Mucosa of stomach (tissue), 1 donor: Measurements from ENCODE around the gene CD2BP2.
"Not testable (repeated sequence)": the region's sequence is repeated elsewhere in the genome, so short reads cannot be mapped to it uniquely, and the experiment has no call there.

ENCODE experiments used
- H3K27me3 ChIP-seq: one replicate; pipeline ENCODE4 v1.7.0; 2013; ENCODE audit warnings: mild to moderate bottlenecking, low read length; ENCODE audit not compliant: control insufficient read depth, insufficient read depth
- H3K36me3 ChIP-seq: one replicate; pipeline ENCODE4 v1.7.0; 2013; ENCODE audit warnings: low read length; ENCODE audit not compliant: control insufficient read depth, insufficient read depth
- H3K4me1 ChIP-seq: one replicate; pipeline ENCODE4 v1.7.0; 2013; ENCODE audit warnings: mild to moderate bottlenecking, low read length; ENCODE audit not compliant: control insufficient read depth, insufficient read depth
- H3K4me3 ChIP-seq: one replicate; pipeline ENCODE4 v1.7.0; 2013; ENCODE audit warnings: low read length
- H3K9ac ChIP-seq: one replicate; pipeline ENCODE4 v1.7.0; 2013; ENCODE audit warnings: mild to moderate bottlenecking, low read length, moderate library complexity
- H3K9me3 ChIP-seq: one replicate; pipeline ENCODE4 v1.7.0; 2013; ENCODE audit warnings: mild to moderate bottlenecking, low read length, moderate library complexity; ENCODE audit not compliant: control insufficient read depth
- donor health status: Pancreatic carcinoma.

The CD2BP2 gene

DNA sequence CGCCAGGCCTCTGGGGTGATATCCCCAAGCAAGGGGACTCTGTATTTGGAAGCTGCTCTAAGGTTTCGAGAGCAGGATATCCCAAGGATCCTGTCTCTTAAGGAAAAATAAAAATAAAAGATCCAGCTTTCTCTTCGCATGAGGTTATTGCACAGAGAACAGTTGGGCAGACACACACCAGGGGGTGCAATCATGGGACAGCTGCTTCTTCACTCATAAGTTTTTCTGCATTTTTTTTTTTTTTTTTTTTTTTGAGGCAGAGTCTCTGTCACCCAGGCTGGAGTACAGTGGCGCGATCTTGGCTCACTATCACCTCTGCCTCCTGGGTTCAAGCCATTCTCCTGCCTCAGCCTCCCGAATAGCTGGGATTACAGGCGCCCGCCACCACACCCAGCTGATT lies 13.1 kb downstream of the CD2BP2 start:
- not testable (repeated sequence) for H3K27me3 ChIP-seq, H3K9ac ChIP-seq, H3K4me3 ChIP-seq, H3K9me3 ChIP-seq, H3K4me1 ChIP-seq, H3K36me3 ChIP-seq

DNA sequence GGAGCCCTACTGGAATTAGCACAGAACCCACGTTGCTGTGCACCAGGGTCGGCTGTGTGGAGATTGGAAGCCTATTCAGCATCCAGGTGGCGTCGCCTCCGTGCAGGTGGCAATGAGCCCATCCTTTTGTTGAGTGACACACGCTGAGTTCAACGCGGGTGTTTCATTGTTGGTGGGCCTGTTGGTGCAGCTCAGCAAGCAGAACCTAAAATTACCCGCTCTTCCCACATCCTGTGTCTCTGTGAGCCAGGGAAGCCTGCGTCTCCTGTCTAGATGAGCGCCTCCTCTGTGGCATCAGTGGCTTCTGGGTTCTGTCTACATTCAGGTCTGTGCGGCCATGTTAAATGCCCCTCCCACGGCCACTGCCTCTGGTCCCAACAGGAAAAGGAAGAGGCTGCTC lies 14.5 kb downstream of the CD2BP2 start:
- no peak overlapping the region for H3K4me3 ChIP-seq
- H3K9ac ChIP-seq, result no peak overlapping the region
- no peaks in the 10 kb centered on the region for H3K36me3 ChIP-seq
- no peaks in the 10 kb centered on the region for H3K27me3 ChIP-seq
- H3K4me1 ChIP-seq, result peaks cover 7% of the 10 kb centered on the region
- H3K9me3 ChIP-seq, result no peaks in the 10 kb centered on the region

DNA sequence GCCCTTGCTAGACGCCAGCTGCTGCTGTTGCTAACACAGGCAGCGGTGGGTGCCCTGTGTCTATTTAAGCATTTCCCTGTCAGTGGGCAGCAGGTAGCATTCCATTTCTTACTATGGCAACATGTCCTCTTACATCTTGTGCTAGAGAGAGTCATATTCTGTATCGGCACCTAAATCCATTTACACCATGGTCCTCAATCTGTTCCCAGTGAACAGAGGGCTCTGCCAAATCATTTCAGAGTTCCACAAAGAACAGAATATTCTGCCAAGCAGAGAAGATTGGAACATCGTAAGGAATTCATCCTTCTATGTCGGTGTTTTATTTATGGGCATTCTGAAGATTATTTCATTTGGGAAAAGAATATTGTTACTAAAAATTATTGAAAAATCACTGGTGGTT lies 16.4 kb downstream of the CD2BP2 start:
- H3K4me1 ChIP-seq, H3K4me3 ChIP-seq, H3K36me3 ChIP-seq, H3K27me3 ChIP-seq, H3K9me3 ChIP-seq, H3K9ac ChIP-seq: not testable (repeated sequence)

DNA sequence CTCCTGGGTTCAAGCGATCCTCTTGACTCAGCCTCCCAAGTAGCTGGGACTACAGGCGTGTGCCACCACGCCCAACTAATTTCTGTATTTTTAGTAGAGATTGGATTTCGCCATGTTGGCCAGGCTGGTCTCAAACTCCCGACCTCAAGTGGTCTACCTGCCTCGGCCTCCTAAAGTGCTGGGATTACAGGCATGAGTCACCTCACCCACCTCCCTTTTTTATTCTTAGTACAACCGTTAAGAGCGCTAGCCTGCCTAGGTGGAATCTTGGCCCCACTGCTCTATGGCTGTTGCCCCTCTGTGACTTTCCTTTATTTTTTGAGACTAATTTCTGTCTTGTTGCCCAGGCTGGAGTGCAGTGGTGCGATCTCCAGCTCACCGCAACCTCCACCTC lies 17.1 kb downstream of the CD2BP2 start:
- not testable (repeated sequence) for H3K36me3 ChIP-seq, H3K9ac ChIP-seq, H3K9me3 ChIP-seq, H3K4me1 ChIP-seq, H3K27me3 ChIP-seq, H3K4me3 ChIP-seq

DNA sequence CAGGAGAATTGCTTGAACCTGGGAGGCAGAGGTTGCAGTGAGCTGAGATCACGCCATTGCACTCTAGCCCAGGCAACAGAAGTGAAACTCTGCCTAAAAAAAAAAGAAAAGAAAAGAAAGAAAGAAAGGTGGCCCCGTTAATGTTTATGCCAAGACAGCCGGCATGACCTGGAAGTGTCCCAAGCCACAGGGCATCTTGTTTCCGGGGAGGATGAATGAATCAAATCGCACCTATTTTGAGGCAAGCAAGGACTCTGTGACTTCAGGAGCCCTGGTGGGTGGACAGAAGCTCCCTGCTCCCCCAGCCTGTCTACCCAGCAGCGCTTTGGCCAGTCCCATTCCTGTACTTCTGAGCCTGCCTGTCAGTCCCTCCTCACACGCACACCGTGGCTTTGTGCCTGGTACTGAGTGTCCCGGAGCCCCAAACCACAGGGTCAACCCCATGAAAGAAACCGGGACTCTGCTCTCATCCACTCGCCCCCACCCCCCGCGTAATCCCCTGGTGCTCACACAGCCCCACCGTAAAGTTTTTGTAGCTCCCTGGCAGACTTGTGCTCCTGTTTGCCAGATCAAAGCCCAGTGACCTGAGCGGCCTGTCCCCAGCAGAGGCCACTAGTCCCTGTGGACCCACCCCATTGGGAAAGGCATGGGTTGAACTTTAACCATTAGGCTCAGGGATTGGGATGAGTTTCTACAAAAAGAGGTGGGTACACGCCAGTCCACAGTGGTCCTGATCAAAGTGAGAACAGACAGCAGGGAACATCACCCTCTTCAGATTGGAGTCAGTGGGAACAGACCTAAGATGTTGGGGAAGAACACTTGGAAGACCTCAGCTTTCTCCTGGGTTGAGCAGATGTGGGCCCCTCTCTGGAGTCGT lies 19.3 kb downstream of the CD2BP2 start:
- no peaks in the 10 kb centered on the region for H3K27me3 ChIP-seq
- H3K9me3 ChIP-seq, result no peaks in the 10 kb centered on the region
- peak overlapping the region; percentile 64 for H3K9ac ChIP-seq
- H3K36me3 ChIP-seq, result no peaks in the 10 kb centered on the region
- no peak overlapping the region for H3K4me3 ChIP-seq
- peaks cover 7% of the 10 kb centered on the region for H3K4me1 ChIP-seq

DNA sequence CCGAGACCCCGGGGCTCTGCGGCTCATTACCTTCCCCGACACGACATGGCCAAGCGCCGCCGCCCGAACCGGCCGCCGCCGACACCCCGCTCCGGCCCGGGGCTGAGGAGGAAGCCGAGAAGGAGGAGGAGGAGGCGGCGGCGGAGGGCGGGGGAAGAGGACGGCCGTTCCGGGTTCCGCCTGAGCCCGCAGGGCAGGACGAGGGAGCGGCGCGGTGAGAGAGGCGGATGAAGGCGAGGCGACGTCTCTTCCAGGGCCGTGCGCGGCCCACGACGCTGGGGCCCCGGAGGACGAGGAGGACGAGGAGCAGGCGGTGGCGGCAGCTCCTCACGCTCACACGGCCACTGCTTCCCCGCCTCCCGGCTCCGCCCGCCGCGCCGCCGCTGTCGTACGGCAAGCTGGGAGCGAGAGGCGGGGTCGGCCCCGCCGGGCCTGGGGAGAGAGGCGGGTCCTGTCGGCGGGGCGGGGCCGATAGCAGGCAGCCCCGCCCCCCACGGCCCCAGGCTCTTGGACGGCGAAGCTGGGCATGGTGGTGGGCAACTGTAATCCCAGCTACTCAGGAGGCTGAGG lies 20.0 kb downstream of the CD2BP2 start:
- not testable (repeated sequence) for H3K4me3 ChIP-seq, H3K9me3 ChIP-seq, H3K4me1 ChIP-seq, H3K27me3 ChIP-seq, H3K36me3 ChIP-seq
- peak overlapping the region; percentile 64 for H3K9ac ChIP-seq

DNA sequence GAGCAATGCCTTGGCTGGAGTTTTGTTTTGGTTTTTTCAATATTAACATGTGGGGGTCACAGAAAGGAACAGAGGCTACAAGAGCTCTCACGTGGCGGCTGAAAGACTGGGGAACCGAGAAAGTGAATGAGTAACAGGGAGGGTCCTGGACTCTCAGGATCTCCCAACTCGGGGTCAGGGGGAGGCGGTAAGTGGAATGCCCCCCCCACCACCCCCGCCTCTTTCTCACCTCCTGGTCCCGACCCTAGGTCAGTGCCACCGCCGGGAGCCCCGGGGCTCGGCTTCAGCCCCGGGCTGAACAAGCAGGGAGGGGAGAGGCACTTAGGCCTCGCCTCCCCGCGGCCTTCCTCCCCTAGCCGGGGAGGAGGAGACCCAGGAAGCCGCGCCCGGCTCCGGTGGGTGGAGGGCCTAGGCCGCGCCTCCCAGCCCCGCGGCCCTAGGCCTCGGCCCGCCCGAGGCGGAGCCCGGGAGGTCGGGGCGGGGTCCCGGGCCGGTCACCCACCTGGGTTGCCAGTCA lies 20.6 kb downstream of the CD2BP2 start:
- H3K36me3 ChIP-seq, H3K9me3 ChIP-seq, H3K4me1 ChIP-seq, H3K4me3 ChIP-seq, H3K27me3 ChIP-seq: not testable (repeated sequence)
- peak overlapping the region; percentile 64 for H3K9ac ChIP-seq

DNA sequence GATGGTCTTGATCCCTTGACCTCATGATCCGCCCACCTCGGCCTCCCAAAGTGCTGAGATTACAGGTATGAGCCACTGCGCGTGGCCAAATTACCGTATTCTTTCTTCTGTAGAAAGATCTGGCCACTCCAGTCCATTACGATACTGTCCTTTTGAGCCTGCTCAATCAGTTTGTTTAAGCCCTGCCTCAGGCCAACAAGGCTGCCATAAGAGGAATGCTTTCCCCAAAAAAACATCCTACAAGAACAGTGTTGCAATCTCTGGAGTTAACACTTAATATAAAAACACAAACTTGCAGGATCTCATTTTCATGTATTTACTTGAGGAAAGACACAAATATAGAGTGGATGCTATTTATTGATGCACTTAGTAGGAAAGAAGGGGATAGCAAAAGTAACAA lies 30.9 kb downstream of the CD2BP2 start:
- not testable (repeated sequence) for H3K36me3 ChIP-seq, H3K27me3 ChIP-seq, H3K4me1 ChIP-seq, H3K9me3 ChIP-seq, H3K9ac ChIP-seq, H3K4me3 ChIP-seq

DNA sequence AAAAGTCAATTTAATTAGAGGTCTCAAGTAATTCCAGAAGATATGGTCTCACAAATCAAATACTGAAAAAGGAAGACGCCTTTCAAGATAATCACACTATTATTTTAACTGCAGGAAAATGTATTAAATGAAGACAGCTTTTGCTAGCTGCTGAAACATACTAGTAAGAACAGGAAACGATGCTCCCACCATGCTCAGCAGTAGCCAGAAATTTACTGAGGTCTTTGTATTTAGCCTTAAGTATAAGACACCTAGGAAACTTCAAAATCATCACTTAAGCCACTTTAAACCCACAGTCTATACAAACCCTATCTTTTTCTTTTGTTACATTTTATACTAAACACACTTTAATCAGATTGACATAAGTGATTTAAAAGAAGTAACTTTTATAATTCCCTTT lies 36.5 kb downstream of the CD2BP2 start:
- not testable (repeated sequence) for H3K4me3 ChIP-seq, H3K4me1 ChIP-seq, H3K27me3 ChIP-seq, H3K9ac ChIP-seq, H3K9me3 ChIP-seq, H3K36me3 ChIP-seq

DNA sequence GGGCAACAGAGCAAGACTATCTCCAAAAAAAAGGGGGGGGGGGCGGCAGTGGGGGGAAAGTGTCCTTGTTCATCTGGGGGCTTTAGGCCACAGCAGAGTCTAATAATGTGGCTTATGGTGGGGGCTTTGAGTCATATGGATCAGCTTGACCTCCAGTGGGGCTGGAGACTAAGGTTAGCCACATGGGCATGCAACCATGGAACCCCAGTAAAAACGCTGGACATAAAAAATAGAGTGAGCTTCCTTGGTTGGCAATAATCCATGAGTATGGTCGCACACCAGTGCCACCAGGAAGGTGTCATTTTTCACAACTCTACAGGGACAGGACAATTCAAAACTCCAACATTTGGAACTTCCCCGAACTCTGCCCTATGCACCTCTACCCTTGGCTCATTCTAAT lies 44.2 kb downstream of the CD2BP2 start:
- not testable (repeated sequence) for H3K36me3 ChIP-seq, H3K4me1 ChIP-seq, H3K27me3 ChIP-seq, H3K9me3 ChIP-seq, H3K9ac ChIP-seq, H3K4me3 ChIP-seq

DNA sequence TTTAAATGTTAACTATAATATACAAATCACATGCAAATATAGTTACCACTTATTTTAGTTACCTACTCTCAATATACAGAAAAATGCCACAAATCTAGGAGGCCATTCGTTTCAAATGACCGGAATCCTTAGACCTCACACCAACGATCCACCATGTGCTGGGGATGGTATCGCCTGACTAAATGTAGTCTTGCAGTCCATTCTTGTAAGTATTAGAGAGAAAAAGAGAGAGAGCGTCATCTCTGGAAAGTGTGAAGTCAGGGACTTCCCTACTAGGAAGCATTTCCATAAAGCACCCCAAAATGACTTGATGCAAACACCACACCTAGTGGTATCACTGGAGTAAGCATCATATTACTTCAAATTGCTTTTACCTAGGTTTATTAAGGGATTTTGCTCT lies 45.9 kb downstream of the CD2BP2 start:
- H3K27me3 ChIP-seq, H3K4me1 ChIP-seq, H3K4me3 ChIP-seq, H3K9me3 ChIP-seq, H3K9ac ChIP-seq, H3K36me3 ChIP-seq: not testable (repeated sequence)
